ENCODE results near the gene CDYL. TPM values are rescaled to one million over a fixed set of nuclear protein-coding genes. Genes with fewer than 3 reads are reported as not detected.

CDYL gene
- total and polyA plus RNA-seq, 7 donors, result 14.2 to 82.8 (median 37.9) TPM

GRCh38 chr6:4736371-4736873 is 39.8 kb upstream of the CDYL start:
- H3K27ac ChIP-seq, result no peak overlapping the region
- peaks cover 0 to 7% (median 6%) of the 10 kb centered on the region in 4 donors for H3K4me1 ChIP-seq
- WGBS, 2 donors, result 88 to 91% methylated on average over 1 of the region's 1 CpG
- no peaks in the 10 kb centered on the region for H3K36me3 ChIP-seq
- no peak overlapping the region for H3K4me3 ChIP-seq
- intact Hi-C loops (cut with DNase I), result no loop called here
- DNase-seq, result no peak
- TF ChIP-seq EP300 (IDR thresholded peaks at IDR 0.05), result no peak
- TF ChIP-seq POLR2A (IDR thresholded peaks at IDR 0.05), result no peak
- TF ChIP-seq POLR2AphosphoS5 (IDR thresholded peaks at IDR 0.05), result no peak
- TF ChIP-seq, protein P1, sequence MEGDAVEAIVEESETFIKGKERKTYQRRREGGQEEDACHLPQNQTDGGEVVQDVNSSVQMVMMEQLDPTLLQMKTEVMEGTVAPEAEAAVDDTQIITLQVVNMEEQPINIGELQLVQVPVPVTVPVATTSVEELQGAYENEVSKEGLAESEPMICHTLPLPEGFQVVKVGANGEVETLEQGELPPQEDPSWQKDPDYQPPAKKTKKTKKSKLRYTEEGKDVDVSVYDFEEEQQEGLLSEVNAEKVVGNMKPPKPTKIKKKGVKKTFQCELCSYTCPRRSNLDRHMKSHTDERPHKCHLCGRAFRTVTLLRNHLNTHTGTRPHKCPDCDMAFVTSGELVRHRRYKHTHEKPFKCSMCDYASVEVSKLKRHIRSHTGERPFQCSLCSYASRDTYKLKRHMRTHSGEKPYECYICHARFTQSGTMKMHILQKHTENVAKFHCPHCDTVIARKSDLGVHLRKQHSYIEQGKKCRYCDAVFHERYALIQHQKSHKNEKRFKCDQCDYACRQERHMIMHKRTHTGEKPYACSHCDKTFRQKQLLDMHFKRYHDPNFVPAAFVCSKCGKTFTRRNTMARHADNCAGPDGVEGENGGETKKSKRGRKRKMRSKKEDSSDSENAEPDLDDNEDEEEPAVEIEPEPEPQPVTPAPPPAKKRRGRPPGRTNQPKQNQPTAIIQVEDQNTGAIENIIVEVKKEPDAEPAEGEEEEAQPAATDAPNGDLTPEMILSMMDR (IDR thresholded peaks at IDR 0.05), result no peak
- H3K9me3 ChIP-seq, result no peaks in the 10 kb centered on the region
- no peaks in the 10 kb centered on the region for H3K27me3 ChIP-seq

GRCh38 chr6:4740032-4740431 is 36.2 kb upstream of the CDYL start:
- no peak overlapping the region for H3K4me3 ChIP-seq
- no peak overlapping the region for H3K27ac ChIP-seq
- intact Hi-C loops (cut with DNase I), result no loop called here
- no peak for DNase-seq
- H3K36me3 ChIP-seq, result no peaks in the 10 kb centered on the region
- no peaks in the 10 kb centered on the region for H3K4me1 ChIP-seq
- no peaks in the 10 kb centered on the region for H3K9me3 ChIP-seq
- WGBS, 2 donors, result 70 to 72% methylated on average over 6 of the region's 6 CpGs
- TF ChIP-seq, protein P1 (IDR thresholded peaks at IDR 0.05), result no peak
- TF ChIP-seq POLR2A (IDR thresholded peaks at IDR 0.05), result no peak
- no peak for TF ChIP-seq EP300 (IDR thresholded peaks at IDR 0.05)
- TF ChIP-seq POLR2AphosphoS5 (IDR thresholded peaks at IDR 0.05), result no peak
- no peaks in the 10 kb centered on the region for H3K27me3 ChIP-seq

- H3K4me1 ChIP-seq, result no peaks in the 10 kb centered on the region
- TF ChIP-seq POLR2AphosphoS5 (IDR thresholded peaks at IDR 0.05), result no peak
- no peak for TF ChIP-seq POLR2A (IDR thresholded peaks at IDR 0.05)
- TF ChIP-seq EP300 (IDR thresholded peaks at IDR 0.05), result no peak
- TF ChIP-seq, protein P1 (IDR thresholded peaks at IDR 0.05), result no peak
- H3K9me3 ChIP-seq, result no peaks in the 10 kb centered on the region
- no peak overlapping the region for H3K4me3 ChIP-seq
- intact Hi-C loops (cut with DNase I), result no loop called here
- H3K36me3 ChIP-seq, result no peaks in the 10 kb centered on the region
- no peak overlapping the region for H3K27ac ChIP-seq
- H3K27me3 ChIP-seq, result no peaks in the 10 kb centered on the region
- DNase-seq, result no peak
- 80 to 92% methylated on average over 2 of the region's 2 CpGs for WGBS, 2 donors
These were observed 33.1 kb upstream of the CDYL start for GRCh38 chr6:4743062-4743461.

DNA sequence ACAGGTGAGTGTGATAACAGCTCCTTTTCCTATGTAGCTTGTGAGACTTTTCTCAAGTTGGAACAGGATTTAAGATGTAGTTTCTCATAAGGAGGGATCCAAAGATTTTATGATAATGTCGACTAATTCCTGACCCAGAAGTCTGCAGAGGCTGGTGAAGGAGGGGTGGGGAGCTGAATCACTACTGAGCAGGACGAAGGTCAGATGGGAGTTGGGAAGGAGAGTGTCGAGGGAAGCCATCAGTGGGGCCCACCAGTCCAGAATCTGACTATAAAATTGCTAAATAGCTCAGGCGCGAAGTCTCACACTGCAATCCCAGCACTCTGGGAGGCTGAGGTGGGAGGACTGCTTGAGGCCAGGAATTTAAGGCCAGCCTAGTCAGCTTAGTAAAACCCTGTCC is 32.3 kb upstream of the CDYL start:
- no peak for DNase-seq
- intact Hi-C loops (cut with DNase I), result no loop called here
- Histone ChIP-seq H3K27me3 (no peaks in the 10 kb centered on the region), H3K27ac (no peak overlapping the region), H3K4me1 (no peaks in the 10 kb centered on the region), H3K9me3 (no peaks in the 10 kb centered on the region), H3K36me3 (no peaks in the 10 kb centered on the region), H3K4me3 (no peak overlapping the region)
- TF ChIP-seq POLR2AphosphoS5 (IDR thresholded peaks at IDR 0.05) (no peak), EP300 (IDR thresholded peaks at IDR 0.05) (no peak), POLR2A (IDR thresholded peaks at IDR 0.05) (no peak)
- TF ChIP-seq, protein P1 (IDR thresholded peaks at IDR 0.05), result no peak
- 62 to 82% methylated on average over 5 of the region's 5 CpGs for WGBS, 2 donors

GRCh38 chr6:4747588-4747987 is 28.6 kb upstream of the CDYL start:
- intact Hi-C loops (cut with DNase I), result no loop called here
- WGBS, 2 donors, result 95% methylated on average over 2 of the region's 2 CpGs

More at GRCh38 chr6:4747588-4747987, 28.6 kb upstream of the CDYL start:
- TF ChIP-seq POLR2A (IDR thresholded peaks at IDR 0.05) (no peak), POLR2AphosphoS5 (IDR thresholded peaks at IDR 0.05) (no peak), EP300 (IDR thresholded peaks at IDR 0.05) (no peak)
- TF ChIP-seq, protein P1 (IDR thresholded peaks at IDR 0.05), result no peak
- no peak for DNase-seq
- H3K27ac ChIP-seq, result no peak overlapping the region
- no peaks in the 10 kb centered on the region for H3K4me1 ChIP-seq
- no peaks in the 10 kb centered on the region for H3K27me3 ChIP-seq
- no peaks in the 10 kb centered on the region for H3K36me3 ChIP-seq
- H3K4me3 ChIP-seq, result no peak overlapping the region
- H3K9me3 ChIP-seq, result no peaks in the 10 kb centered on the region
